ENCODE results near the gene SCAF11.

DNA sequence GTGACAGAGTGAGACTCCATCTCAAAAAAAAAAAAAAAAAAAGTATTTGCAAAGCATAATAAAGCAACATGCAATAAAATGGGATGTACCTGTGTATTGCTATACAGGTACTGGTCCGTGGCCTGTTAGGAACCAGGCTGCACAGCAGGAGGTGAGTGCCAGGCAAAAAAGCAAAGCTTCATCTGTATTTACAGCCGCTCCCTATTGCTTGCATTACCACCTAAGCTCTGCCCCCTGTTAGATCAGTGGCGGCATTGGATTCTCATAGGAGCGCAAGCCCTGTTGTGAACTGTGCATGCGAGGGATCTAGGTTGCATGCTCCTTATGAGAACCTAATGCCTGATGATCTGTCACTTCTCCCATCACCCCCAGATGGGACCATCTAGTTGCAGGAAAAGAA is 113.3 kb downstream of the SCAF11 start:
- TF ChIP-seq TAF1 (IDR thresholded peaks at IDR 0.05; ENCODE audit: borderline replicate concordance, low read depth, low read length), result no peak
- no peak for TF ChIP-seq EGR1 (IDR thresholded peaks at IDR 0.05; ENCODE audit: borderline replicate concordance in 1 of 2, low read depth in 2 of 2, low read length in 2 of 2)
